HEK293 (cell line): ENCODE results near the gene CCP110.

ENCODE experiments used
- GLI2 ChIP-seq: fragments of 450-650 bp; formaldehyde crosslinking; IDR thresholded peaks from 2 replicates; pipeline ENCODE4; 2017; ENCODE audit warnings: missing biosample characterization, missing genetic modification characterization, low read depth, borderline replicate concordance
- KLF10 ChIP-seq: fragments of 450-650 bp; IDR thresholded peaks from 2 replicates; pipeline ENCODE4 v1.5.1; 2018; ENCODE audit warnings: missing biosample characterization, mild to moderate bottlenecking, missing genetic modification characterization
- KLF16 ChIP-seq: fragments of 450-650 bp; formaldehyde crosslinking; IDR thresholded peaks from 2 replicates; pipeline ENCODE4 v1.5.1; 2017; ENCODE audit warnings: missing biosample characterization, missing genetic modification characterization
- PRDM1 ChIP-seq: fragments of 450-650 bp; formaldehyde crosslinking; IDR thresholded peaks from 2 replicates; pipeline ENCODE4; 2016; ENCODE audit warnings: missing biosample characterization, missing genetic modification characterization
- SETDB1 ChIP-seq: IDR thresholded peaks from one replicate; pipeline ENCODE4 v1.6.1; 2017; ENCODE audit warnings: mild to moderate bottlenecking, low read length, moderate library complexity, mixed read lengths; ENCODE audit not compliant: insufficient read length
- ZBTB1 ChIP-seq: fragments of 450-650 bp; formaldehyde crosslinking; IDR thresholded peaks from 2 replicates; pipeline ENCODE4 v1.5.1; 2016; ENCODE audit warnings: missing biosample characterization, missing genetic modification characterization
- ZEB2 ChIP-seq: fragments of 450-650 bp; formaldehyde crosslinking; IDR thresholded peaks from 2 replicates; pipeline ENCODE4 v1.5.1; 2016; ENCODE audit warnings: missing biosample characterization, missing genetic modification characterization
- ZNF114 ChIP-seq: fragments of 450-650 bp; formaldehyde crosslinking; IDR thresholded peaks from 2 replicates; pipeline ENCODE4 v1.5.0; 2017; ENCODE audit warnings: missing biosample characterization, missing genetic modification characterization
- ZNF138 ChIP-seq: fragments of 450-650 bp; formaldehyde crosslinking; IDR thresholded peaks from 2 replicates; pipeline ENCODE4 v1.5.1; 2016; ENCODE audit warnings: missing biosample characterization, missing genetic modification characterization, borderline replicate concordance
- ZNF169 ChIP-seq: fragments of 450-650 bp; formaldehyde crosslinking; IDR thresholded peaks from 2 replicates; pipeline ENCODE4 v1.5.1; 2016; ENCODE audit warnings: missing biosample characterization, missing genetic modification characterization
- ZNF202 ChIP-seq: fragments of 450-650 bp; formaldehyde crosslinking; IDR thresholded peaks from 2 replicates; pipeline ENCODE4 v1.5.1; 2016; ENCODE audit warnings: missing biosample characterization, missing genetic modification characterization, borderline replicate concordance
- ZNF221 ChIP-seq: fragments of 450-650 bp; formaldehyde crosslinking; IDR thresholded peaks from 2 replicates; pipeline ENCODE4 v1.5.1; 2017; ENCODE audit warnings: missing biosample characterization, missing genetic modification characterization, borderline replicate concordance
- ZNF248 ChIP-seq: fragments of 450-650 bp; formaldehyde crosslinking; IDR thresholded peaks from 2 replicates; pipeline ENCODE4 v1.5.1; 2017; ENCODE audit warnings: missing biosample characterization, missing genetic modification characterization
- ZNF433 ChIP-seq: fragments of 450-650 bp; formaldehyde crosslinking; IDR thresholded peaks from 2 replicates; pipeline ENCODE4 v1.5.1; 2016; ENCODE audit warnings: missing biosample characterization, missing genetic modification characterization, low read depth
- ZNF501 ChIP-seq: fragments of 450-650 bp; formaldehyde crosslinking; IDR thresholded peaks from 2 replicates; pipeline ENCODE4 v1.5.1; 2016; ENCODE audit warnings: missing biosample characterization, missing genetic modification characterization
- ZNF510 ChIP-seq: fragments of 450-650 bp; formaldehyde crosslinking; IDR thresholded peaks from 2 replicates; pipeline ENCODE4 v1.5.1; 2018; ENCODE audit warnings: mild to moderate bottlenecking, missing genetic modification characterization, missing biosample characterization; ENCODE audit not compliant: insufficient replicate concordance
- ZNF548 ChIP-seq: fragments of 450-650 bp; formaldehyde crosslinking; IDR thresholded peaks from 2 replicates; pipeline ENCODE4 v1.5.1; 2016; ENCODE audit warnings: missing biosample characterization, missing genetic modification characterization
- ZNF585B ChIP-seq: fragments of 450-650 bp; formaldehyde crosslinking; IDR thresholded peaks from 2 replicates; pipeline ENCODE4 v1.5.1; 2016; ENCODE audit warnings: missing biosample characterization, missing genetic modification characterization
- ZNF623 ChIP-seq: fragments of 450-650 bp; formaldehyde crosslinking; IDR thresholded peaks from 2 replicates; pipeline ENCODE4 v1.5.1; 2016; ENCODE audit warnings: missing biosample characterization, missing genetic modification characterization
- ZNF629 ChIP-seq: fragments of 450-650 bp; formaldehyde crosslinking; IDR thresholded peaks from 2 replicates; pipeline ENCODE4 v1.5.1; 2017; ENCODE audit warnings: missing biosample characterization, missing genetic modification characterization
- ZNF658 ChIP-seq: fragments of 450-650 bp; formaldehyde crosslinking; IDR thresholded peaks from 2 replicates; pipeline ENCODE4; 2016; ENCODE audit warnings: missing biosample characterization, missing genetic modification characterization
- ZNF843 ChIP-seq: fragments of 450-650 bp; formaldehyde crosslinking; IDR thresholded peaks from 2 replicates; pipeline ENCODE4 v1.5.1; 2016; ENCODE audit warnings: missing biosample characterization, missing genetic modification characterization
- TF ChIP-seq, protein P1 (sequence below): fragments of 450-650 bp; formaldehyde crosslinking; IDR thresholded peaks from 2 replicates; pipeline ENCODE4 v1.5.1; 2016; ENCODE audit warnings: missing biosample characterization, missing genetic modification characterization
- TF ChIP-seq, protein P2 (sequence below): fragments of 450-650 bp; formaldehyde crosslinking; IDR thresholded peaks from 2 replicates; pipeline ENCODE4 v1.5.1; 2017; ENCODE audit warnings: missing biosample characterization, missing genetic modification characterization
- TF ChIP-seq, protein P3 (sequence below): IDR thresholded peaks from 2 replicates; pipeline ENCODE4 v1.6.1; 2011; ENCODE audit warnings: mild to moderate bottlenecking, low read depth, low read length, borderline replicate concordance
- TF ChIP-seq, protein P4 (sequence below): fragments of 450-650 bp; formaldehyde crosslinking; conservative IDR thresholded peaks from 2 replicates; pipeline ENCODE4 v1.5.1; 2016; ENCODE audit warnings: low read depth, missing biosample characterization, missing genetic modification characterization
- TF ChIP-seq, protein P5 (sequence below): fragments of 450-650 bp; formaldehyde crosslinking; IDR thresholded peaks from 2 replicates; pipeline ENCODE4 v1.5.1; 2016; ENCODE audit warnings: missing biosample characterization, missing genetic modification characterization, borderline replicate concordance

Gene CCP110

DNA sequence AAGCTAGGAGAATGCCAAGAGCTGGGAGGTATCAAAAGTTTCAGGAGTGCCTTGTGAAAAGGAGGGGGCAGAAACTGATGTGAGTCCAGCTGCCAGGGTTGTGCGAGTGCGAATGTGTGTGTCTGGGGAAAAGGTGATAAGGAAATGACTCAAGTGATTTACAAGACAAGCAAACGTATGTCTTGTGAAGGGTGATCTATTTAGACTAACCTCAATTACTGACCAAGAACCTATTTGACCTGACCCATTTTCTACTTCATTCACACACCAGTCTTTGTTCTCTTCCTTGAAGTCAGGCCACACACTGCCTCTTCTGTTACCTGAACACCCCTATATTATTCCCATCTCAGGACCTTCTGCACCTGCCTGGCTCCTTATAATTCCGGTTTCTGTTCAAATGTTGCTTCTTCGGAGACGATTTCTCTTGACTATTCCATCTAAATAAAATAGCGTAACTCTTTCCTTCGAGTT, 2.8 kb upstream of the CCP110 start (continued):
- TF ChIP-seq, protein P1, sequence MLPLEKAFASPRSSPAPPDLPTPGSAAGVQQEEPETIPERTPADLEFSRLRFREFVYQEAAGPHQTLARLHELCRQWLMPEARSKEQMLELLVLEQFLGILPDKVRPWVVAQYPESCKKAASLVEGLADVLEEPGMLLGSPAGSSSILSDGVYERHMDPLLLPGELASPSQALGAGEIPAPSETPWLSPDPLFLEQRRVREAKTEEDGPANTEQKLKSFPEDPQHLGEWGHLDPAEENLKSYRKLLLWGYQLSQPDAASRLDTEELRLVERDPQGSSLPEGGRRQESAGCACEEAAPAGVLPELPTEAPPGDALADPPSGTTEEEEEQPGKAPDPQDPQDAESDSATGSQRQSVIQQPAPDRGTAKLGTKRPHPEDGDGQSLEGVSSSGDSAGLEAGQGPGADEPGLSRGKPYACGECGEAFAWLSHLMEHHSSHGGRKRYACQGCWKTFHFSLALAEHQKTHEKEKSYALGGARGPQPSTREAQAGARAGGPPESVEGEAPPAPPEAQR (tag by site-specific recombination) = no peak
- TF ChIP-seq ZNF501 = no peak
- 0 out of 2 replicates have a peak, but pooled peaks have one; percentile 27 for TF ChIP-seq PRDM1
- TF ChIP-seq ZNF548 (tag by site-specific recombination) = no peak
- no peak for TF ChIP-seq SETDB1
- TF ChIP-seq ZNF843 (tag by site-specific recombination) = peak; percentile 56
- TF ChIP-seq KLF10 = no peak
- TF ChIP-seq, protein P2, sequence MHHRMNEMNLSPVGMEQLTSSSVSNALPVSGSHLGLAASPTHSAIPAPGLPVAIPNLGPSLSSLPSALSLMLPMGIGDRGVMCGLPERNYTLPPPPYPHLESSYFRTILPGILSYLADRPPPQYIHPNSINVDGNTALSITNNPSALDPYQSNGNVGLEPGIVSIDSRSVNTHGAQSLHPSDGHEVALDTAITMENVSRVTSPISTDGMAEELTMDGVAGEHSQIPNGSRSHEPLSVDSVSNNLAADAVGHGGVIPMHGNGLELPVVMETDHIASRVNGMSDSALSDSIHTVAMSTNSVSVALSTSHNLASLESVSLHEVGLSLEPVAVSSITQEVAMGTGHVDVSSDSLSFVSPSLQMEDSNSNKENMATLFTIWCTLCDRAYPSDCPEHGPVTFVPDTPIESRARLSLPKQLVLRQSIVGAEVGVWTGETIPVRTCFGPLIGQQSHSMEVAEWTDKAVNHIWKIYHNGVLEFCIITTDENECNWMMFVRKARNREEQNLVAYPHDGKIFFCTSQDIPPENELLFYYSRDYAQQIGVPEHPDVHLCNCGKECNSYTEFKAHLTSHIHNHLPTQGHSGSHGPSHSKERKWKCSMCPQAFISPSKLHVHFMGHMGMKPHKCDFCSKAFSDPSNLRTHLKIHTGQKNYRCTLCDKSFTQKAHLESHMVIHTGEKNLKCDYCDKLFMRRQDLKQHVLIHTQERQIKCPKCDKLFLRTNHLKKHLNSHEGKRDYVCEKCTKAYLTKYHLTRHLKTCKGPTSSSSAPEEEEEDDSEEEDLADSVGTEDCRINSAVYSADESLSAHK (tag by site-specific recombination) = peak; percentile 66; the same call in 1 of the 2 replicates
- TF ChIP-seq ZNF510 = no peak
- no peak for TF ChIP-seq KLF16 (tag by site-specific recombination)
- no peak for TF ChIP-seq ZNF248
- TF ChIP-seq ZNF138 (tag by site-specific recombination) = no peak
- TF ChIP-seq ZNF629 (tag by site-specific recombination) = peak; percentile 60
- TF ChIP-seq ZNF114 (tag by site-specific recombination) = no peak
- TF ChIP-seq ZNF658 (tag by site-specific recombination) = no peak
- TF ChIP-seq ZNF221 (tag by site-specific recombination) = no peak
- no peak for TF ChIP-seq ZNF623 (tag by site-specific recombination)
- TF ChIP-seq, protein P3, sequence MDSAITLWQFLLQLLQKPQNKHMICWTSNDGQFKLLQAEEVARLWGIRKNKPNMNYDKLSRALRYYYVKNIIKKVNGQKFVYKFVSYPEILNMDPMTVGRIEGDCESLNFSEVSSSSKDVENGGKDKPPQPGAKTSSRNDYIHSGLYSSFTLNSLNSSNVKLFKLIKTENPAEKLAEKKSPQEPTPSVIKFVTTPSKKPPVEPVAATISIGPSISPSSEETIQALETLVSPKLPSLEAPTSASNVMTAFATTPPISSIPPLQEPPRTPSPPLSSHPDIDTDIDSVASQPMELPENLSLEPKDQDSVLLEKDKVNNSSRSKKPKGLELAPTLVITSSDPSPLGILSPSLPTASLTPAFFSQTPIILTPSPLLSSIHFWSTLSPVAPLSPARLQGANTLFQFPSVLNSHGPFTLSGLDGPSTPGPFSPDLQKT = no peak
- no peak for TF ChIP-seq ZNF433 (tag by site-specific recombination)
- no peak; the same call in 1 of the 2 replicates for TF ChIP-seq GLI2
- no peak for TF ChIP-seq ZNF585B (tag by site-specific recombination)
- no peak for TF ChIP-seq ZNF169 (tag by site-specific recombination)
- TF ChIP-seq ZBTB1 (tag by site-specific recombination) = no peak
- TF ChIP-seq, protein P4, sequence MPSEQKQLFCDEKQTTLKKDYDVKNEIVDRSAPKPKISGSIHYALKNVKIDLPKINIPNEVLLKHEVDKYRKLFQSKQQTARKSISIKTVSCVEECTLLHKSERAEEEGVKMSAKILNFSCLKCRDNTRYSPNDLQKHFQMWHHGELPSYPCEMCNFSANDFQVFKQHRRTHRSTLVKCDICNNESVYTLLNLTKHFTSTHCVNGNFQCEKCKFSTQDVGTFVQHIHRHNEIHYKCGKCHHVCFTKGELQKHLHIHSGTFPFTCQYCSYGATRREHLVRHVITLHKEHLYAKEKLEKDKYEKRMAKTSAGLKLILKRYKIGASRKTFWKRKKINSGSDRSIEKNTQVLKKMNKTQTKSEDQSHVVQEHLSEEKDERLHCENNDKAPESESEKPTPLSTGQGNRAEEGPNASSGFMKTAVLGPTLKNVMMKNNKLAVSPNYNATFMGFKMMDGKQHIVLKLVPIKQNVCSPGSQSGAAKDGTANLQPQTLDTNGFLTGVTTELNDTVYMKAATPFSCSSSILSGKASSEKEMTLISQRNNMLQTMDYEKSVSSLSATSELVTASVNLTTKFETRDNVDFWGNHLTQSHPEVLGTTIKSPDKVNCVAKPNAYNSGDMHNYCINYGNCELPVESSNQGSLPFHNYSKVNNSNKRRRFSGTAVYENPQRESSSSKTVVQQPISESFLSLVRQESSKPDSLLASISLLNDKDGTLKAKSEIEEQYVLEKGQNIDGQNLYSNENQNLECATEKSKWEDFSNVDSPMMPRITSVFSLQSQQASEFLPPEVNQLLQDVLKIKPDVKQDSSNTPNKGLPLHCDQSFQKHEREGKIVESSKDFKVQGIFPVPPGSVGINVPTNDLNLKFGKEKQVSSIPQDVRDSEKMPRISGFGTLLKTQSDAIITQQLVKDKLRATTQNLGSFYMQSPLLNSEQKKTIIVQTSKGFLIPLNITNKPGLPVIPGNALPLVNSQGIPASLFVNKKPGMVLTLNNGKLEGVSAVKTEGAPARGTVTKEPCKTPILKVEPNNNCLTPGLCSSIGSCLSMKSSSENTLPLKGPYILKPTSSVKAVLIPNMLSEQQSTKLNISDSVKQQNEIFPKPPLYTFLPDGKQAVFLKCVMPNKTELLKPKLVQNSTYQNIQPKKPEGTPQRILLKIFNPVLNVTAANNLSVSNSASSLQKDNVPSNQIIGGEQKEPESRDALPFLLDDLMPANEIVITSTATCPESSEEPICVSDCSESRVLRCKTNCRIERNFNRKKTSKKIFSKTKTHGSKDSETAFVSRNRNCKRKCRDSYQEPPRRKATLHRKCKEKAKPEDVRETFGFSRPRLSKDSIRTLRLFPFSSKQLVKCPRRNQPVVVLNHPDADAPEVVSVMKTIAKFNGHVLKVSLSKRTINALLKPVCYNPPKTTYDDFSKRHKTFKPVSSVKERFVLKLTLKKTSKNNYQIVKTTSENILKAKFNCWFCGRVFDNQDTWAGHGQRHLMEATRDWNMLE = no peak
- TF ChIP-seq, protein P5, sequence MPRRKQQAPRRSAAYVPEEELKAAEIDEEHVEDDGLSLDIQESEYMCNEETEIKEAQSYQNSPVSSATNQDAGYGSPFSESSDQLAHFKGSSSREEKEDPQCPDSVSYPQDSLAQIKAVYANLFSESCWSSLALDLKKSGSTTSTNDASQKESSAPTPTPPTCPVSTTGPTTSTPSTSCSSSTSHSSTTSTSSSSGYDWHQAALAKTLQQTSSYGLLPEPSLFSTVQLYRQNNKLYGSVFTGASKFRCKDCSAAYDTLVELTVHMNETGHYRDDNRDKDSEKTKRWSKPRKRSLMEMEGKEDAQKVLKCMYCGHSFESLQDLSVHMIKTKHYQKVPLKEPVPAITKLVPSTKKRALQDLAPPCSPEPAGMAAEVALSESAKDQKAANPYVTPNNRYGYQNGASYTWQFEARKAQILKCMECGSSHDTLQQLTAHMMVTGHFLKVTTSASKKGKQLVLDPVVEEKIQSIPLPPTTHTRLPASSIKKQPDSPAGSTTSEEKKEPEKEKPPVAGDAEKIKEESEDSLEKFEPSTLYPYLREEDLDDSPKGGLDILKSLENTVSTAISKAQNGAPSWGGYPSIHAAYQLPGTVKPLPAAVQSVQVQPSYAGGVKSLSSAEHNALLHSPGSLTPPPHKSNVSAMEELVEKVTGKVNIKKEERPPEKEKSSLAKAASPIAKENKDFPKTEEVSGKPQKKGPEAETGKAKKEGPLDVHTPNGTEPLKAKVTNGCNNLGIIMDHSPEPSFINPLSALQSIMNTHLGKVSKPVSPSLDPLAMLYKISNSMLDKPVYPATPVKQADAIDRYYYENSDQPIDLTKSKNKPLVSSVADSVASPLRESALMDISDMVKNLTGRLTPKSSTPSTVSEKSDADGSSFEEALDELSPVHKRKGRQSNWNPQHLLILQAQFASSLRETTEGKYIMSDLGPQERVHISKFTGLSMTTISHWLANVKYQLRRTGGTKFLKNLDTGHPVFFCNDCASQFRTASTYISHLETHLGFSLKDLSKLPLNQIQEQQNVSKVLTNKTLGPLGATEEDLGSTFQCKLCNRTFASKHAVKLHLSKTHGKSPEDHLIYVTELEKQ (tag by site-specific recombination) = peak; percentile 48; the same call in 1 of the 2 replicates
- peak; percentile 43; the same call in 1 of the 2 replicates for TF ChIP-seq ZEB2 (tag by site-specific recombination)
- TF ChIP-seq ZNF202 (tag by site-specific recombination) = no peak
